HCT116 (cell line): Measurements from ENCODE around the gene COX10. TPM values are rescaled to one million over a fixed set of nuclear protein-coding genes. Genes with fewer than 3 reads are reported as not detected.

Source experiments
- ATAC-seq: fragments of 200-7000 bp; cut with Tn5 transposase; 2 replicates; pipeline ENCODE4 v1.9.1; 2020; ENCODE audit warnings: mild to moderate bottlenecking, moderate library complexity
- BruUV-seq: library from RNA; stranded (reverse); fragments of 400-500 nt; replicated peaks from 2 replicates; lab custom pipeline; 2021; lab: Mats Ljungman, UMichigan
- CTCF ChIA-PET: fragments of 300-600 bp; sonication (Branson Sonifier 250); formaldehyde crosslinking; loops from one replicate; lab custom pipeline; 2021; ENCODE audit warnings: antibody characterized with exemption; lab: Charles Lee
- POLR2A ChIA-PET: fragments of 300-600, 350-600 bp; sonication (Branson Sonifier 250); formaldehyde crosslinking; loops from one replicate; lab custom pipeline; 2021; ENCODE audit warnings: antibody characterized with exemption; lab: Charles Lee
- RAD21 ChIA-PET, 2 experiments: fragments of 300-600 bp; sonication (Branson Sonifier 250); formaldehyde crosslinking; loops; one replicate each; lab custom pipeline; 2023; ENCODE audit warnings: low total read pairs in 2 of 2; ENCODE audit not compliant: uncharacterized antibody in 2 of 2, unreplicated experiment in 2 of 2, low non-redundant PET in 1 of 2; lab: Charles Lee
- DNase-seq: peaks from one replicate; pipeline ENCODE4 v3.0.0-alpha.2; 2010; ENCODE audit warnings: low read depth, low spot score
- H2AFZ ChIP-seq: fragments of 200-600 bp; shearing (Covaris generic), sonication (generic); 2 replicates; pipeline ENCODE4 v1.6.1; 2017; ENCODE audit warnings: low read depth, mixed run types, mixed read lengths, antibody characterized with exemption, low read length; ENCODE audit not compliant: poor library complexity, severe bottlenecking
- H3K27ac ChIP-seq: 2 replicates; pipeline ENCODE4 v1.5.1; 2012; ENCODE audit warnings: low read depth, low read length
- H3K27me3 ChIP-seq: fragments of 200-600 bp; sonication (generic); 2 replicates; pipeline ENCODE4 v1.6.1; 2016; ENCODE audit warnings: mixed run types, low read length, mixed read lengths; ENCODE audit not compliant: insufficient read depth
- H3K36me3 ChIP-seq, 2 experiments: fragments of 200-500 bp in 1 of 2; fragments of 200-600 bp in 1 of 2; sonication (Bioruptor generic) in 1 of 2; sonication (generic) in 1 of 2; 2 replicates each; pipeline versions ENCODE4 v1.5.1 to v1.6.1; 2014 to 2016; ENCODE audit warnings: low read length in 2 of 2, inconsistent platforms in 1 of 2, mixed read lengths in 1 of 2, mixed run types in 1 of 2; ENCODE audit not compliant: insufficient read depth in 2 of 2, control insufficient read depth in 1 of 2
- H3K4me1 ChIP-seq, 2 experiments: fragments of 200-600 bp in 1 of 2; sonication (generic) in 1 of 2; 2 replicates each; pipeline versions ENCODE4 v1.5.1 to v1.6.1; 2012 to 2017; ENCODE audit warnings: low read length in 2 of 2, inconsistent platforms in 1 of 2, mild to moderate bottlenecking in 1 of 2, mixed read lengths in 1 of 2, mixed run types in 1 of 2, moderate library complexity in 1 of 2; ENCODE audit not compliant: insufficient read depth in 2 of 2, control insufficient read depth in 1 of 2
- H3K4me2 ChIP-seq: fragments of 200-600 bp; sonication (generic); 2 replicates; pipeline ENCODE4 v1.6.1; 2017; ENCODE audit warnings: mixed run types, low read length, mixed read lengths
- H3K4me3 ChIP-seq, 2 experiments: fragments of 200-600 bp in 1 of 2; sonication (generic) in 1 of 2; replicated peaks in 1 of 2; 2 replicates each; pipeline ENCODE4 v1.5.1; 2011 to 2016; ENCODE audit warnings: low read length in 2 of 2, control low read depth in 1 of 2, low read depth in 1 of 2, mild to moderate bottlenecking in 1 of 2, mixed read lengths in 1 of 2, mixed run types in 1 of 2
- H3K79me2 ChIP-seq: fragments of 200-600 bp; sonication (generic); 2 replicates; pipeline ENCODE4 v1.6.1; 2017; ENCODE audit warnings: mild to moderate bottlenecking, mixed run types, low read length, moderate library complexity, mixed read lengths; ENCODE audit not compliant: insufficient read depth
- H3K9ac ChIP-seq: fragments of 200-600 bp; sonication (generic); 2 replicates; pipeline ENCODE4 v1.6.1; 2016; ENCODE audit warnings: low read length, mixed read lengths
- H3K9me2 ChIP-seq: fragments of 200-600 bp; sonication (generic), shearing (Covaris generic); 2 replicates; pipeline ENCODE4 v1.6.1; 2017; ENCODE audit warnings: mixed run types, mild to moderate bottlenecking, moderate library complexity; ENCODE audit not compliant: insufficient read depth
- H3K9me3 ChIP-seq, 2 experiments: fragments of 200-500 bp in 1 of 2; fragments of 200-600 bp in 1 of 2; sonication (Bioruptor generic) in 1 of 2; sonication (generic) in 1 of 2; 2 replicates each; pipeline ENCODE4 v1.6.1; 2014 to 2017; ENCODE audit warnings: low read length in 2 of 2, mixed read lengths in 2 of 2, inconsistent platforms in 1 of 2, low read depth in 1 of 2, mild to moderate bottlenecking in 1 of 2, mixed run types in 1 of 2, moderate library complexity in 1 of 2; ENCODE audit not compliant: control insufficient read depth in 1 of 2, insufficient read depth in 1 of 2
- H4K20me1 ChIP-seq: fragments of 200-600 bp; sonication (generic), shearing (Covaris generic); 2 replicates; pipeline ENCODE4 v1.6.1; 2017; ENCODE audit warnings: mixed run types, mild to moderate bottlenecking, moderate library complexity; ENCODE audit not compliant: insufficient read depth
- CEBPB ChIP-seq: IDR thresholded peaks from 2 replicates; pipeline ENCODE4 v1.6.1; 2012; ENCODE audit warnings: low read depth
- CTCF ChIP-seq, 3 experiments: fragments of 200-600 bp in 1 of 3; sonication (generic) in 1 of 3; IDR thresholded peaks in 2 of 3; conservative IDR thresholded peaks in 1 of 3; 2 replicates each; pipeline ENCODE4 v1.5.1; 2012 to 2017; ENCODE audit warnings: low read depth in 2 of 3, low read length in 2 of 3, antibody characterized with exemption in 1 of 3, borderline replicate concordance in 1 of 3, control low read depth in 1 of 3, mild to moderate bottlenecking in 1 of 3, mixed read lengths in 1 of 3, mixed run types in 1 of 3, moderate library complexity in 1 of 3; ENCODE audit not compliant: insufficient read depth in 1 of 3
- EGR1 ChIP-seq: IDR thresholded peaks from 2 replicates; pipeline ENCODE4 v1.6.1; 2012; ENCODE audit warnings: low read depth
- ELF1 ChIP-seq: IDR thresholded peaks from 2 replicates; pipeline ENCODE4 v1.6.1; 2012; ENCODE audit warnings: low read depth, borderline replicate concordance
- EZH2 ChIP-seq: fragments of 200-600 bp; sonication (generic); IDR thresholded peaks from 2 replicates; pipeline ENCODE4 v1.6.1; 2017; ENCODE audit warnings: antibody characterized with exemption, mixed run types
- EZH2phosphoT487 ChIP-seq: fragments of 200-600 bp; IDR thresholded peaks from 2 replicates; pipeline ENCODE4 v1.6.1; 2018; ENCODE audit warnings: antibody characterized with exemption, borderline replicate concordance
- FOSL1 ChIP-seq: IDR thresholded peaks from 2 replicates; pipeline ENCODE4 v1.6.1; 2012; ENCODE audit warnings: low read depth
- JUND ChIP-seq: IDR thresholded peaks from 2 replicates; pipeline ENCODE4 v1.6.1; 2012
- POLR2A ChIP-seq: IDR thresholded peaks from 2 replicates; pipeline ENCODE4 v1.7.0; 2011; ENCODE audit warnings: borderline replicate concordance; ENCODE audit not compliant: insufficient read depth, insufficient read length; ENCODE audit errors: extremely low read depth
- SIN3A ChIP-seq: IDR thresholded peaks from 2 replicates; pipeline ENCODE4 v1.6.1; 2012; ENCODE audit warnings: low read depth
- SP1 ChIP-seq: IDR thresholded peaks from 2 replicates; pipeline ENCODE4 v1.6.1; 2012; ENCODE audit warnings: low read depth
- SRF ChIP-seq: IDR thresholded peaks from 2 replicates; pipeline ENCODE4 v1.6.1; 2012; ENCODE audit warnings: low read depth
- YY1 ChIP-seq: IDR thresholded peaks from 2 replicates; pipeline ENCODE4 v1.6.1; 2011; ENCODE audit warnings: low read length, low read depth, moderate library complexity, mild to moderate bottlenecking; ENCODE audit not compliant: insufficient replicate concordance; ENCODE audit errors: extremely low read depth
- ZNF274 ChIP-seq: fragments of 200-500 bp; sonication (Bioruptor generic); IDR thresholded peaks from 2 replicates; pipeline ENCODE4 v1.6.1; 2014; ENCODE audit warnings: mild to moderate bottlenecking, low read depth, low read length, inconsistent platforms
- intact Hi-C: fragments of 100-400 bp; cut with micrococcal nuclease; formaldehyde crosslinking; loops from 2 replicates; pipeline ENCODE4 v1.10.0; 2022
- total RNA-seq: library from RNA; stranded (reverse); gene quantifications from one replicate; pipeline ENCODE4 v1.2.1, GENCODE V29; 2021; ENCODE audit not compliant: unreplicated experiment
- TF ChIP-seq, protein P1 (sequence below): IDR thresholded peaks from 2 replicates; pipeline ENCODE4 v1.6.1; 2012
- TF ChIP-seq, protein P2 (sequence below): IDR thresholded peaks from 2 replicates; pipeline ENCODE4 v1.6.1; 2012

The COX10 gene
- total RNA-seq, 1 experiment from 2014 or later = 22.4 TPM

GRCh38 chr17:14091367-14091766 is 22.1 kb downstream of the COX10 start:
- CTCF ChIA-PET = no interaction called here
- BruUV-seq = no TSS peak
- RAD21 ChIA-PET = no interaction called here
- Histone ChIP-seq H3K9me2 (no peaks in the 10 kb centered on the region), H3K36me3 (no peaks in the 10 kb centered on the region), H2AFZ (no peak overlapping the region), H4K20me1 (peaks cover 13% of the 10 kb centered on the region; the same call in 1 of the 2 replicates), H3K27me3 (no peaks in the 10 kb centered on the region), H3K79me2 (peaks cover 88% of the 10 kb centered on the region), H3K27ac (no peak overlapping the region), H3K9ac (no peak overlapping the region), H3K9me3 (no peaks in the 10 kb centered on the region), H3K4me3 (no peak overlapping the region), H3K4me2 (no peak overlapping the region), H3K4me1 (no peaks in the 10 kb centered on the region)
- intact Hi-C loops = no loop called here
- TF ChIP-seq YY1 = no peak
- no peak for TF ChIP-seq ZNF274
- no peak for TF ChIP-seq EGR1
- no peak for TF ChIP-seq CEBPB
- no peak for TF ChIP-seq EZH2phosphoT487
- TF ChIP-seq FOSL1 = no peak
- TF ChIP-seq, protein P1, sequence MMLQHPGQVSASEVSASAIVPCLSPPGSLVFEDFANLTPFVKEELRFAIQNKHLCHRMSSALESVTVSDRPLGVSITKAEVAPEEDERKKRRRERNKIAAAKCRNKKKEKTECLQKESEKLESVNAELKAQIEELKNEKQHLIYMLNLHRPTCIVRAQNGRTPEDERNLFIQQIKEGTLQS = no peak
- TF ChIP-seq, protein P2, sequence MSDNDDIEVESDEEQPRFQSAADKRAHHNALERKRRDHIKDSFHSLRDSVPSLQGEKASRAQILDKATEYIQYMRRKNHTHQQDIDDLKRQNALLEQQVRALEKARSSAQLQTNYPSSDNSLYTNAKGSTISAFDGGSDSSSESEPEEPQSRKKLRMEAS = no peak
- no peak for TF ChIP-seq POLR2A
- TF ChIP-seq EZH2 = no peak
- TF ChIP-seq JUND = no peak
- TF ChIP-seq SRF = no peak
- TF ChIP-seq CTCF (IDR thresholded peaks at IDR 0.05 in 2 of 3, conservative IDR thresholded peaks at IDR 0.05 in 1 of 3; ENCODE audit: borderline replicate concordance in 1 of 3, insufficient read depth in 1 of 3, low read depth in 2 of 3, low read length in 2 of 3) = no peak
- TF ChIP-seq ELF1 = no peak
- no peak for TF ChIP-seq SP1
- TF ChIP-seq SIN3A = no peak
- POLR2A ChIA-PET = no interaction called here
- DNase-seq = no peak
- ATAC-seq = no peak
